NB4 (cell line): ENCODE results near the gene ALG3.

Experiments used
- MYC ChIP-seq: IDR thresholded peaks from 2 replicates; pipeline ENCODE4 v1.6.1; 2011; ENCODE audit warnings: low read depth, low read length
- POLR2A ChIP-seq: IDR thresholded peaks from 2 replicates; pipeline ENCODE4 v1.6.1; 2011; ENCODE audit warnings: mild to moderate bottlenecking; ENCODE audit not compliant: insufficient read length; ENCODE audit errors: extremely low read depth
- TF ChIP-seq, protein P1 (sequence below): IDR thresholded peaks from one replicate; pipeline ENCODE4 v1.5.1; 2012; ENCODE audit warnings: low read depth, low read length

DNA sequence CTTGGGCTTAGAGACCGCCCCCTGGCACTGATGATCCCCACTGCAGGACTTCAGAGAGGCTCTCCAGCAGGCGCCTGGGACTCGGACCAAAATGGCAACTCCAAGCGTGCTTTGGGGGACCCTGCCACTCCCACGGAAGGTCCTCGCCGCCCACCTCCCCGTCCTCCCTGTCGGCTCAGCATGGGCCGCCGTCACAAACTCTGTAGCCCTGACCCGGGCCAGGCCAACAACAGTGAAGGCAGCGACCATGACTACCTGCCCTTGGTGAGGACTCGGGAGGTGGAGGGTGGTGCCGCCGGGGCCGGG is 7.7 kb downstream of the ALG3 start:
- TF ChIP-seq, protein P1, sequence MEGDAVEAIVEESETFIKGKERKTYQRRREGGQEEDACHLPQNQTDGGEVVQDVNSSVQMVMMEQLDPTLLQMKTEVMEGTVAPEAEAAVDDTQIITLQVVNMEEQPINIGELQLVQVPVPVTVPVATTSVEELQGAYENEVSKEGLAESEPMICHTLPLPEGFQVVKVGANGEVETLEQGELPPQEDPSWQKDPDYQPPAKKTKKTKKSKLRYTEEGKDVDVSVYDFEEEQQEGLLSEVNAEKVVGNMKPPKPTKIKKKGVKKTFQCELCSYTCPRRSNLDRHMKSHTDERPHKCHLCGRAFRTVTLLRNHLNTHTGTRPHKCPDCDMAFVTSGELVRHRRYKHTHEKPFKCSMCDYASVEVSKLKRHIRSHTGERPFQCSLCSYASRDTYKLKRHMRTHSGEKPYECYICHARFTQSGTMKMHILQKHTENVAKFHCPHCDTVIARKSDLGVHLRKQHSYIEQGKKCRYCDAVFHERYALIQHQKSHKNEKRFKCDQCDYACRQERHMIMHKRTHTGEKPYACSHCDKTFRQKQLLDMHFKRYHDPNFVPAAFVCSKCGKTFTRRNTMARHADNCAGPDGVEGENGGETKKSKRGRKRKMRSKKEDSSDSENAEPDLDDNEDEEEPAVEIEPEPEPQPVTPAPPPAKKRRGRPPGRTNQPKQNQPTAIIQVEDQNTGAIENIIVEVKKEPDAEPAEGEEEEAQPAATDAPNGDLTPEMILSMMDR, result no peak
- TF ChIP-seq MYC (no peak), POLR2A (no peak)
